ENCODE results near the gene PIK3R3. TPM values are rescaled to one million over a fixed set of nuclear protein-coding genes. Genes with fewer than 3 reads are reported as not detected.

The PIK3R3 gene
- total RNA-seq, 2 experiments from 2014 or later, result 4.8 to 5.4 TPM

DNA sequence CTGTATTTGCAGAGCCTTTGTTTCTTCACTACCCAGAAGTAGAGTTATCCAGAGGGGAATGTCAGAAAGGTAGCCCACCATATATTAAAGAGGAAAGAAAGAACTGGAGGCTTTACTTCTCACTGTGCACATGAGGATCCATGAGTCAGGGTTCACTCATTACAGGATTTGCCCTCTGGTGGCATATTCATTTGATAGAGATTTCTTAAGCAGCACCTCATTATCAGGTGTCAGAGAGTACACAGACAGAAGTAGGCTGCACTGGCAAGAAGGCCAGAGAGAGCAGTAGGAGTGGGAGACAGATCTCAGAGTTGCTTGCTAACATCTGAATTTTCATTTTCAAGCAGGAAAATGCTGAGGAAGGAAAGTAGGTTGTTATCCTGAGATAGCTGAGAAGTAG lies 123.8 kb downstream of the PIK3R3 start:
- Mint-ChIP-seq H3K4me1 (ENCODE audit: low read depth) (no peaks in the 10 kb centered on the region), H3K36me3 (ENCODE audit: low read depth) (peaks cover 22% of the 10 kb centered on the region), H3K9me3 (ENCODE audit: insufficient read depth) (no peaks in the 10 kb centered on the region), H3K4me3 (no peak overlapping the region), H3K27ac (no peak overlapping the region), H3K27me3 (ENCODE audit: low read depth) (no peaks in the 10 kb centered on the region)
- ATAC-seq (no peak), DNase-seq (no peak)
- ChIA-PET POLR2A (no interaction called here), CTCF (no interaction called here)

- Mint-ChIP-seq H3K27ac (no peak overlapping the region), H3K36me3 (ENCODE audit: low read depth) (peaks cover 24% of the 10 kb centered on the region), H3K9me3 (ENCODE audit: insufficient read depth) (no peaks in the 10 kb centered on the region), H3K4me3 (no peak overlapping the region), H3K4me1 (ENCODE audit: low read depth) (peaks cover 3% of the 10 kb centered on the region), H3K27me3 (ENCODE audit: low read depth) (no peaks in the 10 kb centered on the region)
- ChIA-PET CTCF (no interaction called here), POLR2A (no interaction called here)
- DNase-seq, result no peak
- ATAC-seq, result no peak
Measured at GRCh38 chr1:46005594-46005993, 126.8 kb downstream of the PIK3R3 start.

- ATAC-seq, result no peak
- Mint-ChIP-seq H3K27ac (no peak overlapping the region), H3K36me3 (ENCODE audit: low read depth) (peaks cover 22% of the 10 kb centered on the region), H3K4me1 (ENCODE audit: low read depth) (peaks cover 3% of the 10 kb centered on the region), H3K4me3 (no peak overlapping the region), H3K9me3 (ENCODE audit: insufficient read depth) (no peaks in the 10 kb centered on the region), H3K27me3 (ENCODE audit: low read depth) (no peaks in the 10 kb centered on the region)
- no peak for DNase-seq
- POLR2A ChIA-PET, result no interaction called here
- CTCF ChIA-PET, result no interaction called here
Measured at GRCh38 chr1:46004492-46004891, 127.9 kb downstream of the PIK3R3 start.

DNA sequence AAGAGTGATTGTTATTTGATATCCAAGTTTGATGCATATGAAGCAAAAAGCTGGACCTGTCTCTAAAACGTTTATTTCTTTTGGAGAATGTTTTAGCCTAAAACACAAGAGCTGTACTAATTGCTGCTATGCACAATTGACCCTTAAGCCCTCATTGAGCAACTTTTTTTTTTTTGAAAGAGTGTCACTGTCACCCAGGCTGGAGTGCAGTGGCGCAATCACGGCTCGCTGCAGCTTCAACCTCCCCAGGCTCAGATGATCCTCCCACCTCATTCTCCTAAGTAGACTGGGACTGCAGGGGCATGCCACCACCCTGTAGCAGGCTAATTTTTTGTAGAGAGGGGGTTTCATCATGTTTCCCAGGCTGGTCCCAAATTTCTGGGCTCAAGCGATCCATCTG lies 129.1 kb downstream of the PIK3R3 start:
- ATAC-seq (no peak), DNase-seq (no peak)
- Mint-ChIP-seq H3K9me3 (ENCODE audit: insufficient read depth) (no peaks in the 10 kb centered on the region), H3K4me1 (ENCODE audit: low read depth) (peaks cover 3% of the 10 kb centered on the region), H3K27me3 (ENCODE audit: low read depth) (no peaks in the 10 kb centered on the region), H3K36me3 (ENCODE audit: low read depth) (peaks cover 17% of the 10 kb centered on the region), H3K27ac (no peak overlapping the region), H3K4me3 (no peak overlapping the region)
- ChIA-PET POLR2A (no interaction called here), CTCF (no interaction called here)

DNA sequence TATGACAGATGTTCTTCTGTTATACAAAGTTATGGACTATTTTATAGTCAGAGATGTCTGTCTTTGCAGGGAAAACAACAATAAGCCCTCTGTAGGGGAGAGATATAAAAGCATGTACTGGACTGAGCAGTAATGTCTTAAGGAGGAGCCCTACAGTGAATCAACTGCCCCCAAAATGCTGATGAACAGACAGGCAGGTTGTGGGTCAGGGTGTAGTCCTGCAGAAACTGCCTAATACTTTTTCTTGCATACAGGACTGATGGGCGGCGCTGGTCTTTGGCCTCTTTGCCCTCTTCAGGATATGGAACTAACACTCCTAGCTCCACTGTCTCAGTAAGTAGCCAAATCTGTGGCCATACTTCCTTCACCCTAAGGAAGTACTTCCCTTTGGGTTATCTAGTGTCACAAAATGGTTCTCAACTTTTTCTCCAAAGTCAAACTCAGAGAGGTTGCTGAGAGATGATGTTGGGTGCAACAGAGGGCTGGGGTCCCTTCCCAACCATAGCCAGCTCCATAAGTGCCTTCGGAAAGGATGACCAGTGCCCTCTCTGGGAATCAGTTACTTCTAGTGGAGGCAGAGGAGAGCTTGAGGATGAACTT lies 129.8 kb downstream of the PIK3R3 start:
- no peaks in the 10 kb centered on the region for H3K27me3 Mint-ChIP-seq (ENCODE audit: low read depth)
- ATAC-seq (no peak), DNase-seq (no peak)
- CTCF ChIA-PET, result interaction anchor here (0.9 kb wide), 1 partner anchor 316 kb away, joined by 3 read pairs; the partner anchor contains the start of gene GPBP1L1
- H3K9me3 Mint-ChIP-seq (ENCODE audit: insufficient read depth), result no peaks in the 10 kb centered on the region
- peaks cover 3% of the 10 kb centered on the region for H3K4me1 Mint-ChIP-seq (ENCODE audit: low read depth)
- peaks cover 14% of the 10 kb centered on the region for H3K36me3 Mint-ChIP-seq (ENCODE audit: low read depth)
- POLR2A ChIA-PET, result no interaction called here
- H3K4me3 Mint-ChIP-seq, result no peak overlapping the region
- H3K27ac Mint-ChIP-seq, result no peak overlapping the region

DNA sequence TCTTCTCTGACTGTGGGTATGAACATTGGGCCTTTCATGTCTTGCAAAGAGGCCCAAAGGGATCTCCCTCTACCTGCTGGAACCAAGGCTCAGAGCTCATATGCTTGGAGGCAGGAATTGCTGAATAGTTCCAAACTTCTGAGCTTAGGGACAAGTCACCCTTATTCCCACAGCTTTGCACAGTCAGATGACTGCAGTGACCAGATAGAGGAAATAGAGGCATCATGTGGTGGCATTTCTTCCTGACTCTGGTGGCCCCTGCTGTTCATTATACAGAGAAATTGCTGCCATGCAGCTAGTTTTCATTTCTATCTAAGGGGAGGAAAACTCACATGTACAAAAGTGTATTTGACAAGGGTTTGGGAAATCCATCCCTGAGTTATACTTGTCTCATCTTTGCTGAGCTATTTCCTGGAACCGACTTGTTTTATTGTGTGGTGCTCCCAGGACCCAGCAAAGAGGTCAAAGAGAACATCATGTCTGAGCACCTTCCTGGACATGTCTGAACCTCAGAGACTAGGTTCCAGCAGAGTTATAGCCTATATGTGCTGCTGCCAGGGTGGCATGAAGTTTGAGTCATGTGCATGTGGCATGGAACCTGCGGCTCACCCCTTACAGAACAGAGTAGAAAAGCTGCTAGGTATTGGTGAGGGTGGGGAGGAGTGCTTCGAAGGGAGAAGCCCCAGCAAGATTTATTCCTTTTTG lies 131.2 kb downstream of the PIK3R3 start:
- H3K27ac Mint-ChIP-seq, result no peak overlapping the region
- ATAC-seq, result no peak
- DNase-seq, result no peak
- no peak overlapping the region for H3K4me3 Mint-ChIP-seq
- no peaks in the 10 kb centered on the region for H3K9me3 Mint-ChIP-seq (ENCODE audit: insufficient read depth)
- ChIA-PET POLR2A (no interaction called here), CTCF (interaction anchor here (1.3 to 1.4 kb wide), 2 partner anchors 18 to 222 kb away, joined by 3 read pairs; no protein-coding TSS in a partner anchor)
- H3K27me3 Mint-ChIP-seq (ENCODE audit: low read depth), result no peaks in the 10 kb centered on the region
- peaks cover 3% of the 10 kb centered on the region for H3K4me1 Mint-ChIP-seq (ENCODE audit: low read depth)
- peaks cover 5% of the 10 kb centered on the region for H3K36me3 Mint-ChIP-seq (ENCODE audit: low read depth)

GRCh38 chr1:45999507-45999906 lies 132.9 kb downstream of the PIK3R3 start:
- DNase-seq, result no peak
- POLR2A ChIA-PET, result interaction anchor here (0.6 kb wide), 1 partner anchor 328 kb away, joined by 5 read pairs; no protein-coding TSS in a partner anchor
- H3K4me1 Mint-ChIP-seq (ENCODE audit: low read depth), result peaks cover 3% of the 10 kb centered on the region
- H3K27ac Mint-ChIP-seq, result no peak overlapping the region
- CTCF ChIA-PET, result no interaction called here
- H3K27me3 Mint-ChIP-seq (ENCODE audit: low read depth), result no peaks in the 10 kb centered on the region
- no peak overlapping the region for H3K4me3 Mint-ChIP-seq
- no peaks in the 10 kb centered on the region for H3K9me3 Mint-ChIP-seq (ENCODE audit: insufficient read depth)
- H3K36me3 Mint-ChIP-seq (ENCODE audit: low read depth), result peaks cover 5% of the 10 kb centered on the region
- ATAC-seq, result no peak

GRCh38 chr1:45998020-45998617 lies 134.3 kb downstream of the PIK3R3 start:
- no peak overlapping the region for H3K4me3 Mint-ChIP-seq
- H3K36me3 Mint-ChIP-seq (ENCODE audit: low read depth), result peaks cover 3% of the 10 kb centered on the region
- no peaks in the 10 kb centered on the region for H3K27me3 Mint-ChIP-seq (ENCODE audit: low read depth)
- ATAC-seq (no peak), DNase-seq (no peak)
- ChIA-PET CTCF (no interaction called here), POLR2A (interaction anchor here (0.6 kb wide), 1 partner anchor 79 kb away, joined by 4 read pairs; no protein-coding TSS in a partner anchor)
- H3K27ac Mint-ChIP-seq, result no peak overlapping the region
- peaks cover 3% of the 10 kb centered on the region for H3K4me1 Mint-ChIP-seq (ENCODE audit: low read depth)
- no peaks in the 10 kb centered on the region for H3K9me3 Mint-ChIP-seq (ENCODE audit: insufficient read depth)

- POLR2A ChIA-PET, result interaction anchor here (0.6 kb wide), 1 partner anchor 1184 kb away, joined by 3 read pairs; no protein-coding TSS in a partner anchor
- H3K27me3 Mint-ChIP-seq (ENCODE audit: low read depth), result no peaks in the 10 kb centered on the region
- DNase-seq (no peak), ATAC-seq (no peak)
- no peaks in the 10 kb centered on the region for H3K9me3 Mint-ChIP-seq (ENCODE audit: insufficient read depth)
- CTCF ChIA-PET, result no interaction called here
- no peak overlapping the region for H3K4me3 Mint-ChIP-seq
- peaks cover 3% of the 10 kb centered on the region for H3K4me1 Mint-ChIP-seq (ENCODE audit: low read depth)
- no peaks in the 10 kb centered on the region for H3K36me3 Mint-ChIP-seq (ENCODE audit: low read depth)
- no peak overlapping the region for H3K27ac Mint-ChIP-seq
Measured at GRCh38 chr1:45995298-45995697, 137.1 kb downstream of the PIK3R3 start.

GRCh38 chr1:45994423-45994822 lies 138.0 kb downstream of the PIK3R3 start:
- Mint-ChIP-seq H3K27ac (no peak overlapping the region), H3K27me3 (ENCODE audit: low read depth) (no peaks in the 10 kb centered on the region), H3K4me3 (no peak overlapping the region), H3K4me1 (ENCODE audit: low read depth) (peaks cover 3% of the 10 kb centered on the region), H3K36me3 (ENCODE audit: low read depth) (no peaks in the 10 kb centered on the region), H3K9me3 (ENCODE audit: insufficient read depth) (no peaks in the 10 kb centered on the region)
- no peak for ATAC-seq
- POLR2A ChIA-PET, result no interaction called here
- CTCF ChIA-PET, result no interaction called here
- no peak for DNase-seq

Data from activated CD8-positive, alpha-beta T cell treated with anti-CD3 and anti-CD28 coated beads, Interleukin-2, amount 10 ng/mL, durations not matched to agents 7 days and 5 days (primary cell).